ENCODE results near the gene SMAD6.

The SMAD6 gene

GRCh38 chr15:66760968-66761725 lies 59.1 kb downstream of the SMAD6 start:
- DNase-seq: no peak

DNA sequence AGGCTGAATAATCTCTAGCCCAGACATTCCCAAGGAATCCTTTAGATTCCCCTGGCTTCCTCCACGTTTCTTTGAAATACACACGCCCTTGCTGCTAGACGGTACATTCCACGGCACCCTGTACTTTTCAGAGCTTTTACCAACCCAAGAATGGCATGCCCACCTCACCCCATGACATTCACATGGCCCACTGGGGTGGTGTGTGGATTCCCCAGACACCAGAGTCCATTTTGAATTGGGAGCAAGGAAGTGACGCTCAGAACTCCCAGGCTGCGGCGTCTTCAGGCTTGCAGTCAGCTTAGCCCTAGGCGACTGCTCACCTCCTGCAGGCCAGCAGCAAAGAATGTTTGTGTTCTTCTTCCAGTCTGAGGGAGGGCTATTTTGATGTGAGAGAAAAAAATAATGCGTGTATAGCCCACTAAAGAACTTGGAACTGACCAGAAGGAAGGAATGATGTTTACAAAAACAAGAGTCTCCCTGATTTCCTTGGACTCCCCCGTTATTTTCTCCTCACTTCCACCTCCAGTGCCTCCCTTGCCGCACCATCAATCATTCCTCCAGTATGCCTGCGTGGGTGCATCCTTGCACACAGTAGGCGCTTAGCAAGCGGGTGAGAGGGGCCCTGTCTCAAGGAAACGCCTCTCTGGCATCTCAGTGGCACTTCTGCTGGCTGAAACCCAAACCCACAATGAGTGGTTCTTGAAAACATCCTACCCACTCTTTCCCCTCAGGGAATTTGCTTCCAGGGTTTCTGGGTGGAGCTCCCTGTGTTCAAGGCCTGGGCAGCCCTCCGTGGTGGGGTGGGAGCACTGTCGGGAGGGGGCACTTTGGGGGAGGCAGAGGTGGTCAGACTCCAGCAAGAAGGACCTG lies 59.9 kb downstream of the SMAD6 start:
- DNase-seq: no peak

DNA sequence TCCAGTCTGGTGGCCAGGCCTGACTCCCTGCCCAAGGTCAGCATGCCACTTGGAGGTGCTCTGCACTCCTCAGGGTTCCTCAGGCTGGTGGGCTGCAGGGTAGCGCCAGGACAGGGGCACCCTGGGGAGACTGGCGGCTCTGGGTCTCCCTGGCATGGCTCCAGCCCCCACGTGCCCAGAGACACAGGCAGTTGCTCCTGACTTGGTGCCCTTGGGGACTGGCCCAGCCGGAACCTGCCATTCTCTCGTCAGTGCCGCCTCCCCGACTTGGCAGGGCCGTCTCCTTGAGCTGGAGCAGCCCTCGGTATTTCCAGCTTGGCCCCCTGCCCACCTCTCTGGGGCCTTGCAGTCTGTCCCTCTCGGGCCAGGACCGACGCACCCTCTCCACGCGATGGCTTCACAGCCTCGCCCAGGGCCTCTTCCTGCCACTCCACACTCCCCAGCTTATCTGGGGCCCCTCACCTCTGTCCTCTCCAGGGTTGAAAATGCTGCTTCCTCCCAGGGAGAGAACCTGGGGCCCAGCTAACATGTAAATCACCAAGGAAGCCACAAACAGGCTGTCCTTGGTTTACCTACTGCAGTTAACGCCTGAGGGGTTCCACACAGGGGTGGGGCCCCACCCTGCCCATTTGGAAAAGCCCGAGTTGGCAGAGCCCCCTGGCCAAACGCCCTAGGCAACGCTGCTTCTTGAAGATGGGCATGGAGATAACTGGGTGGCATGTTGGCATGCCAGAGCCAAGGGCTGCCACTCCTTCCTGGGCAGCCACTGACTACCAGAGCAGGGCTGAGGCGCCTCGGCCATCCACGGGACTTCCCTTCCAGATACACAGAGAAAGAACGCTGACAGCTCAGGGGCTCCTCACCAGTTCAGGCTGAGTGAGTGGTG lies 61.4 kb downstream of the SMAD6 start:
- DNase-seq: no peak

GRCh38 chr15:66764072-66764786 lies 62.2 kb downstream of the SMAD6 start:
- no peak for DNase-seq

GRCh38 chr15:66765478-66766281 lies 63.6 kb downstream of the SMAD6 start:
- no peak for DNase-seq

- DNase-seq: no peak
Observed at GRCh38 chr15:66766282-66767230, 64.5 kb downstream of the SMAD6 start.

DNA sequence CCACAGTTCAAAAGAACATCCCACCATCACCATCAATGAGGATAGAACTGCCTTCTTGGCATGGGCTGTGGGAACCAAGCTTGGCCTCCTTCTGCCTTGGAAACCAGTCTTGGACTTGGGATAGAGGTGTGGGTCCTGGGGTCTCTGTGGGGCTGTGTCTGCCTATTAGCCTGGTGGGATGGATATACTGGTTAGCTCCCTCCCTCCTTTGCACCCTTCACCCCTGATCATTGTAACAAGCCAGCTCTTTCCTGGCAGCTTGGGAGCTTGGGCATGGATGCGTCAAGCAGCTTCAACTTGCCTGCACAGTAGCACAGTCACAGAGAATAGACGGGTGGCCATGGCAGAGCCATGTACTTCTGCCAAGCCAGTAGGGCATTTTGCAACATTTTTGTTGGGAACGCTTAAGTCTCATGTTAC lies 65.2 kb downstream of the SMAD6 start:
- DNase-seq: no peak

DNA sequence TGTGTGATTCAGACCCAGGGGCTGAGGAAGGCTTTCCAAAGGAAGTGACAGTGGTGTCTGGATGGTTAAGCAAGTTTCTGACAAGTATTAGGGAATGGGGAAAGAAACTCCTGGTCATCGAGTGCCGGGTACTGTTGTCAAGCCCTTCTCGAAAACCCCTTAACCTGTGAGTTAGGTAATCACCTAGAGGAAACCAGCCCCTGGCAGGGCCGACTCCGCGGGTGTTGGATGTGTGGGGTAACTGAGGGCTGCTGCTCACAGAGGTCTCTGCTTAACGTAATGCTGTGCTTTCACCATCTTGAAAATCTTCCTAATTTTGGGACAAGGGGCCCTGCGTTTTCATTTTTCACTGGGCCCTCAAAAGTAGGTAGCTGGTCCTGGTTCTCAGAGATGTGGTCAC lies 67.0 kb downstream of the SMAD6 start:
- no peak for DNase-seq

- no peak for DNase-seq
Observed at GRCh38 chr15:66770518-66771350, 68.7 kb downstream of the SMAD6 start.

DNA sequence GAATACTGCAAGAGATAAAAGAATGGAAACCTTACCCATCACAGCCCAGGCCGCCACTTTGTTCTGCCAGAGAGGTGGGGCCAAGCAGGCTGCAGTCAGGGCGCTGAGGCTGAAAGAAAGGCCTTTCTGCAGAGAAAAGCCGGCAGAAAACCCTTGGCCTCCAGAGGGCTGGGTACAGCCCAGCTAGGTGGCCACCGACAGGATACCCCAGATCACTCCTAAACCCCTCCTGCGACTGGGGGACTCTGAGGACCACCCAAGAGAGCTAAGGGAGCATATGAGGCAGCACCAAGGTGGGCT lies 69.3 kb downstream of the SMAD6 start:
- peak; percentile 46 for DNase-seq

GRCh38 chr15:66772604-66773128 lies 70.6 kb downstream of the SMAD6 start:
- no peak for DNase-seq

DNA sequence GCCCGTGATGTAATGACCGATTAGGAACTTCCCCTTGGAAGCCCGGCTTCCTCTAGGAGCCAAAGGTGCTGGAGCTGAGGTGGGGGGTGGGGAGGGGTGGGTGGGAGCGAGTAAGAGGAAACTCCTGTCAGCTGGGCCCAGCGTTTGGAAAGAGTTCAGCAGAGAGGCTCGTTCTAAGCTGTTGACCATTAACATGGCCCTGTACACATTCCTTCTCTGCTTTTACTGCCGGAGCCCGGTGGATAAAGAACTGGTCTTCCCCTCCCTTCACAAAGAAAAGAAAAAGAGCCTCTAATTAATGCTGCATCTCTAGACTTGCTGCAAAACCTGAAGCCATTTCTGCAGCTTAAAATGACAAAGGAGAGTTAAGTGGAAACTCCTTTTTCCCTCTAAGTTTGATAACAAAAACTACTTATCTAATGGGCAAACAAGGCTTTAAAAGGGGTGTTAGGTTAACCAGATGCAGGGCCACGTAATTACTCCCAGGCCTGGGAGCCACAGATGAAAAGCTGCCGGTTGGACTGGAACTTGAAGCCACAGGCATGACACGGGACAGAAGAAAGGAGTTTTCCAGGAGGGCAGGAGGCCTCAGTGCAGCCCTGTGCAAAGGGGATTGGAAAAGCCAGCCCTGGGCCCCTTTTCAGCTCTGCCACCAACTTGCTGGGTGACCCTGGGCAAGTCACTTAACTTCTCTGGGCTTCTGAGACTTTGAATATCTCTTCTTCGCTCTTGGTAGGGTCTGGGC lies 71.3 kb downstream of the SMAD6 start:
- DNase-seq: no peak

- DNase-seq: peak; percentile 91
Observed at GRCh38 chr15:66774001-66774814, 72.2 kb downstream of the SMAD6 start.

GRCh38 chr15:66775127-66776105 lies 73.4 kb downstream of the SMAD6 start:
- DNase-seq: peak; percentile 73

GRCh38 chr15:66777054-66777453 lies 75.0 kb downstream of the SMAD6 start:
- no peak for DNase-seq

GRCh38 chr15:66777596-66778313 lies 75.7 kb downstream of the SMAD6 start:
- DNase-seq: no peak

Measured in retina (tissue), 1 donor.